ENCODE results near the gene OR2T1. TPM values are rescaled to one million over a fixed set of nuclear protein-coding genes. Genes with fewer than 3 reads are reported as not detected.
"Not testable (repeated sequence)": the region's sequence is repeated elsewhere in the genome, so short reads cannot be mapped to it uniquely, and the experiment has no call there.

OR2T1 gene
- total RNA-seq, 2 experiments from 2014 or later, result not detected

DNA sequence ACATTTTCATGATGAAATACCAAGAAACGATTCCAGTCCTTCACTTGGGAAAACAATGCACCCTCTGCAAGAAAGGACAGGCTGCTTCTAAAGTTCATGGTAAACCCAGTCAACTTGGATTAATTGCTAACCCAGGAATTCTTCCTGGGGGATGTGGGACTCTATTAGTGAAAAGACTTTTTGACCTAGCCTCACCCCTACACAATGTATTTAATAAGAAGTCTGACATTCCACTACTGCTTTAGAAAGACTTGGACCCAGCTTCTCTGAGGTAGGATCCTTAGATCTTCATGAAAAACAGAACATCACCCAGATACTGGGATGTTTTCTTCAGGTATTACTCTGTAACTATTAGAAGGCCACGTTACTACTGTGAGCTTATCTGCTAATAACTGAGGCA lies 42.6 kb downstream of the OR2T1 start, which contains the start of gene OR2T2:
Gene OR2T2, plus strand, starts transcription at position 239 of the 400 bp plus-strand sequence. CDS start 7,161 bp downstream, outside the sequence.
- H3K79me2 ChIP-seq (ENCODE audit: insufficient read depth, low read depth, low read length); H3K27ac ChIP-seq (ENCODE audit: low read depth, low read length, poor library complexity, severe bottlenecking); intact Hi-C loops (cut with micrococcal nuclease; ENCODE audit: unreplicated experiment); H3K9me2 ChIP-seq (ENCODE audit: insufficient read depth, low read length); DNase-seq (ENCODE audit: low spot score); H3K9me3 ChIP-seq (ENCODE audit: low read length); H3K4me3 ChIP-seq (ENCODE audit: low read depth, low read length, poor library complexity, severe bottlenecking); BruUV-seq (replicated peaks); H3K36me3 ChIP-seq (ENCODE audit: insufficient read depth, low read length); H4K20me1 ChIP-seq (ENCODE audit: insufficient read depth, low read length); H3K4me1 ChIP-seq (ENCODE audit: insufficient read depth, low read length, poor library complexity, severe bottlenecking); CTCF ChIA-PET (ENCODE audit: unreplicated experiment); H3K4me2 ChIP-seq (ENCODE audit: low read length); H2AFZ ChIP-seq (ENCODE audit: low read length); POLR2A ChIA-PET: not testable (repeated sequence)

DNA sequence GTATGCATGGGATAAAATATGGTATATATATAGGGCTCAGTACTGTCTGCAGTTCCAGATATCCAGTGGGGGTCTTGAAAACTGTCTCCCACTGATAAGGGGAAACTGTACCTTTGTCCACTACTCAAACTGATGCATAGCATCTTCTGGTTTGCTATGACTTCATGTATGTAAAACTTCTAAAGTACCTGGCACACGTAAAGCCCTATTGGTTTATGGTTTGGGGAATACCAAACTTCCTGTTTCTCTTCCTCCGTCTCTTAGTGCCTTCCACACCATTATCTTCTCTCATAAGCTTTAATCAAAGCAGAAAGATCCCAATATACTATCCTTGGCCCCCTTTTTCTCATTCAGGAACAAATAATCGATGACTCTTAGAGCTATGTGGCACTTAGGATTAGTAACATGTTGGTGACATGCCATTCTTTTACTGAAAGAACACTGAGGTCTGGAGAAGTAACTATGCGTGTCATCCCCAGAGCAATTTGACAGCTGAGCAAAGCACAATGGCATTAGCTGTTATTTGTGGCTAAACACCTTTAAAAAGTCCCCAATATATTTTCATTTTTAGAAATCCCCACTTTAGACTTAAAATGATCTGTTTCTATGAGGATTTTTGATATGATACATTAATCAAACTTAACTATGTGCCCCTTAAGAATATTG lies 45.7 kb downstream of the OR2T1 start:
- H3K36me3 ChIP-seq (ENCODE audit: insufficient read depth, low read length); H3K9me3 ChIP-seq (ENCODE audit: low read length); H3K4me2 ChIP-seq (ENCODE audit: low read length); H3K79me2 ChIP-seq (ENCODE audit: insufficient read depth, low read depth, low read length); POLR2A ChIA-PET; BruUV-seq (replicated peaks); intact Hi-C loops (cut with micrococcal nuclease; ENCODE audit: unreplicated experiment); H3K4me1 ChIP-seq (ENCODE audit: insufficient read depth, low read length, poor library complexity, severe bottlenecking); H3K9me2 ChIP-seq (ENCODE audit: insufficient read depth, low read length); H3K4me3 ChIP-seq (ENCODE audit: low read depth, low read length, poor library complexity, severe bottlenecking); H3K27ac ChIP-seq (ENCODE audit: low read depth, low read length, poor library complexity, severe bottlenecking); H2AFZ ChIP-seq (ENCODE audit: low read length); CTCF ChIA-PET (ENCODE audit: unreplicated experiment); DNase-seq (ENCODE audit: low spot score); H4K20me1 ChIP-seq (ENCODE audit: insufficient read depth, low read length): not testable (repeated sequence)

DNA sequence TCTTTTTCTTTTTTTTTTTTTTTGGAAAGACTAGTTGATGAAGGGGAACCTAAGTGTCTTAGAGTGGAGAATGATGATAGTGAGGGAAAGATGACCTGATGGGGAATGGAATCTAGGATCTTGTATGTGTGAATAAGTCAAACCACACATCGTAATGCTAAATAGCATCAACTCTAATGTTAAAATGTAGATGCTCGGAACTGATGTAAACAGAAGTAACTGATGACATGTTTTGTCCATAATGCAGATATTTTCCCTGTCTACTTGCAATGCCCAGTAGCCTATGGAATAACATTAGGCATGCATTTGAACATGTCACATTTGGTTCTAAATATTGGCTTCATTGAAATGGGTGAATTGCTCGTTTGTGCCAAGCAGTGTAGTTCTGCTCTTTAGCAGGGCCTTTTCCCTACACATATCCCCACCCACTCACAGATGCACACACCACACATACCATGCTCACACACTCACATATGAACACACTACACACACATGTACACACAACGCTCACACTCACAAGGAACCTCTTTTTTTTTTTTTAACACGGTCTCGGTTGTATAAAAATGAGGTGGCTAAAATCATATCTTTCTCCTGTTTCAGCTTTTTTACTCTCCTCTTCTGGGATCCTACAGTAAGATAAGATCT lies 47.1 kb downstream of the OR2T1 start:
- H3K4me1 ChIP-seq (ENCODE audit: insufficient read depth, low read length, poor library complexity, severe bottlenecking); DNase-seq (ENCODE audit: low spot score); H2AFZ ChIP-seq (ENCODE audit: low read length); H3K79me2 ChIP-seq (ENCODE audit: insufficient read depth, low read depth, low read length); intact Hi-C loops (cut with micrococcal nuclease; ENCODE audit: unreplicated experiment); H3K9me2 ChIP-seq (ENCODE audit: insufficient read depth, low read length); H3K36me3 ChIP-seq (ENCODE audit: insufficient read depth, low read length); H3K9me3 ChIP-seq (ENCODE audit: low read length); H3K4me3 ChIP-seq (ENCODE audit: low read depth, low read length, poor library complexity, severe bottlenecking); CTCF ChIA-PET (ENCODE audit: unreplicated experiment); H3K27ac ChIP-seq (ENCODE audit: low read depth, low read length, poor library complexity, severe bottlenecking); POLR2A ChIA-PET; H4K20me1 ChIP-seq (ENCODE audit: insufficient read depth, low read length); H3K4me2 ChIP-seq (ENCODE audit: low read length); BruUV-seq (replicated peaks): not testable (repeated sequence)

DNA sequence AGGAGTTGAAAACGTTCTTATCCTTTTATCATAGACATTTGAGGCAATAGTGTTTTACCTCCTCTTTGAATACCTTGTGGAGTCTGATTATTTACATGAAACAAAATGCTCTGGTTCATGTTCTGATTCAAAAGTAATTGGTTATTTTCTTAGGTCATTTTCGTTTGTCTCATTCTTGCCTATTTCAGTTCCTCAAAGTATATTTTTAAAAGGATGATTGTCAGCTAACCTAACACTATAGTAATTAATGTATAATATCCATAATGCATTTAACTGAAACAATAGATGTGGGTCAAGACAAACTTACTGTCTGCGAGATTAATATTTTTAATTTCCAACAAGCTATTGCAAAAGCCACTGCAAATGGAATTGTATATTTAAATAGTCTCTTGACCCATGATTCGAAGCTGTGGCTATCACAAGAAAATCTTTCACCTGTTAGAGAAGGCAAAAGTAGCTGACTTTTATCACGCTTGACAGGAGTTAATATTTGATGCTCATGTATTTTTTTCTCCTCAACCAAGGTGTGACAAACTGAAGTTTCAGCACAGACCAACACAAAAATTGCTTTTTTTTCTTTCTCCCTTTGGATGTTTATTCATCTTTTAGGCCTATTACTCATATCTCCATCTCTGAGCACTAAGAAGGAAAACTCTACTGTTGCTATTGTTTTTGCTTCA lies 47.8 kb downstream of the OR2T1 start:
- H3K4me2 ChIP-seq (ENCODE audit: low read length), result not testable (repeated sequence)

DNA sequence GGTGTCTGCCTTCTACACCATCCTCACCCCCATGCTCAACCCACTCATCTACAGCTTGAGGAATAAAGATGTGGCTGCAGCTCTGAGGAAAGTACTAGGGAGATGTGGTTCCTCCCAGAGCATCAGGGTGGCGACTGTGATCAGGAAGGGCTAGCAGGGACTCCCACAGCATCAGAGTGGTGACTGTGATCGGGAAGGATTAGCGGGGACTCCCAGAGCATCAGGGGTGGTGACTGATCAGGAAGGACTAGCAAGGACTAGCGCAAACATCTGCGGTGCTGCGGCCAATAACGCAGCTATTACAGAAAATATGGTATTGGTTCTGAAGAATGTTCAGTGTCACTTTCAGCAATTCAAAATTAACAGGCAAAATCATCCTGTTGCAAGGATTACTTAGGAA lies 50.8 kb downstream of the OR2T1 start:
- H2AFZ ChIP-seq (ENCODE audit: low read length); H3K9me2 ChIP-seq (ENCODE audit: insufficient read depth, low read length); H3K9me3 ChIP-seq (ENCODE audit: low read length); POLR2A ChIA-PET; H4K20me1 ChIP-seq (ENCODE audit: insufficient read depth, low read length); H3K27ac ChIP-seq (ENCODE audit: low read depth, low read length, poor library complexity, severe bottlenecking); H3K36me3 ChIP-seq (ENCODE audit: insufficient read depth, low read length); H3K4me3 ChIP-seq (ENCODE audit: low read depth, low read length, poor library complexity, severe bottlenecking); DNase-seq (ENCODE audit: low spot score); BruUV-seq (replicated peaks); H3K79me2 ChIP-seq (ENCODE audit: insufficient read depth, low read depth, low read length); CTCF ChIA-PET (ENCODE audit: unreplicated experiment); H3K4me1 ChIP-seq (ENCODE audit: insufficient read depth, low read length, poor library complexity, severe bottlenecking); H3K4me2 ChIP-seq (ENCODE audit: low read length); intact Hi-C loops (cut with micrococcal nuclease; ENCODE audit: unreplicated experiment): not testable (repeated sequence)

More for the DNA sequence above, 47.8 kb downstream of the OR2T1 start:
- H4K20me1 ChIP-seq (ENCODE audit: insufficient read depth, low read length); POLR2A ChIA-PET; BruUV-seq (replicated peaks); intact Hi-C loops (cut with micrococcal nuclease; ENCODE audit: unreplicated experiment); DNase-seq (ENCODE audit: low spot score); H3K79me2 ChIP-seq (ENCODE audit: insufficient read depth, low read depth, low read length); H3K36me3 ChIP-seq (ENCODE audit: insufficient read depth, low read length); CTCF ChIA-PET (ENCODE audit: unreplicated experiment); H2AFZ ChIP-seq (ENCODE audit: low read length); H3K4me3 ChIP-seq (ENCODE audit: low read depth, low read length, poor library complexity, severe bottlenecking); H3K9me2 ChIP-seq (ENCODE audit: insufficient read depth, low read length); H3K9me3 ChIP-seq (ENCODE audit: low read length); H3K27ac ChIP-seq (ENCODE audit: low read depth, low read length, poor library complexity, severe bottlenecking); H3K4me1 ChIP-seq (ENCODE audit: insufficient read depth, low read length, poor library complexity, severe bottlenecking): not testable (repeated sequence)

DNA sequence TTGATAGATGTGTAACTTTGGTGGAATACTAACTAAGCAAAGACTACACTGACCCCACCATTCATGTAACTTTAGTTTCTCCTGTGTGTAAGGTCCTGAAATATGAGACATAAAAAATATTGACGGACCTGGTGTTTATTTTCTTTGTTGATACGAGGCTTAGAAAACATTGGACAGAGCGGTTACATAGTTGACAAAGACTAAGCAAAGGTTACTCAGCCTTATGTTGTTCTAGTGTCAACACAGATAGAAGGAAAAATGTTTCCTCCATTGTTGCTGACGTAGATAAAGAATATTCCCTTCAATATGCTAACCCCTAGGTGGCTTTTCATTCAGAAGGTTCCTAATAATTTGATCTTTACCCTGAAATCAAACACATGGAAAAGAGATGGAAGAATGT lies 52.2 kb downstream of the OR2T1 start:
- H3K36me3 ChIP-seq (ENCODE audit: insufficient read depth, low read length); H3K4me3 ChIP-seq (ENCODE audit: low read depth, low read length, poor library complexity, severe bottlenecking); H3K4me1 ChIP-seq (ENCODE audit: insufficient read depth, low read length, poor library complexity, severe bottlenecking); H3K27ac ChIP-seq (ENCODE audit: low read depth, low read length, poor library complexity, severe bottlenecking); H2AFZ ChIP-seq (ENCODE audit: low read length); H3K9me2 ChIP-seq (ENCODE audit: insufficient read depth, low read length); H3K79me2 ChIP-seq (ENCODE audit: insufficient read depth, low read depth, low read length); BruUV-seq (replicated peaks); H4K20me1 ChIP-seq (ENCODE audit: insufficient read depth, low read length); DNase-seq (ENCODE audit: low spot score); POLR2A ChIA-PET; H3K9me3 ChIP-seq (ENCODE audit: low read length); H3K4me2 ChIP-seq (ENCODE audit: low read length); CTCF ChIA-PET (ENCODE audit: unreplicated experiment): not testable (repeated sequence)
- intact Hi-C loops (cut with micrococcal nuclease; ENCODE audit: unreplicated experiment), result loop anchor here (5.0 kb wide), 1 partner anchor 177 kb away; no protein-coding TSS in a partner anchor
